Measurements from ENCODE around the gene DBF4B. TPM values are rescaled to one million over a fixed set of nuclear protein-coding genes. Genes with fewer than 3 reads are reported as not detected.
A peak's percentile ranks its signal among the peaks of the same experiment; 100 is the strongest.

DBF4B gene
- polyA plus RNA-seq, 1 of the 3 experiments (the other 2 are of a cell fraction): 8.3 TPM

DNA sequence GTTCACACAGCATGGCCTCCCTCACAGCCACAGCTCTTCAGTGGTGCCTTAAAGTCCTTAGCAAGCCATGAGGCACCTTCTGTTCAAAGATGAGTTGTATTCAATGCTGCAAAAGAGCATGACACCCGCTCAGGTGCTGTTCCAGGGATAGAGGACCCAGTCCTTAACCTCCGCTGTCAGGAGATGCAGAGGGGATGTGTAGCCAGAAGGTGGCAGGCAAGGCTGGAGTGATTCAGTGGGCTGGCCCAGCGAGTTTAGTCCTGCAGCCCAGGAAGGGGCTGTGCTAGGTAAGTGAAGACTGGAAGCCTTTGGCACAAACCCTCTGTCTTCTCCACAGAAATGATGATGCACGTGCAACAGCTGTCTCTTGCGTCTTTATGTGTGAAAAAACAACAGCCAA is 25.3 kb downstream of the DBF4B start:
- H3K9me2 ChIP-seq: no peaks in the 10 kb centered on the region
- no peak overlapping the region for H3K4me2 ChIP-seq
- ChIA-PET POLR2A (interaction anchor here (0.6 kb wide), 1 partner anchor 103 kb away, joined by 3 read pairs; no protein-coding TSS in a partner anchor), CTCF (interaction anchor here (0.6 to 1.4 kb wide), 4 partner anchors 20 to 145 kb away, joined by 3 to 4 read pairs (median 3); no protein-coding TSS in a partner anchor)
- H3K27ac ChIP-seq (ENCODE audit: low read depth in 2 of 2, low read length in 1 of 2): no peak overlapping the region
- H3K9me3 ChIP-seq: no peaks in the 10 kb centered on the region
- no peaks in the 10 kb centered on the region for H4K20me1 ChIP-seq (ENCODE audit: insufficient read depth)
- no peak overlapping the region for H2AFZ ChIP-seq (ENCODE audit: low read depth)
- 87% methylated on average over 5 of the region's 5 CpGs for WGBS (ENCODE audit: low lambda C conversion rate)
- H3K36me3 ChIP-seq (replicated peaks in 1 of 2; ENCODE audit: control insufficient read depth in 1 of 2, insufficient read depth in 2 of 2, low read length in 1 of 2): peaks cover 6 to 7% of the 10 kb centered on the region in 2 experiments
- DNase-seq: no peak
- TF ChIP-seq SMC3 (IDR thresholded peaks at IDR 0.05; ENCODE audit: low read depth, low read length) (0 out of 2 replicates have a peak, but pooled peaks have one; percentile 6), EP300 (IDR thresholded peaks at IDR 0.05; ENCODE audit: borderline replicate concordance in 1 of 2, low read depth in 1 of 2, low read length in 1 of 2) (no peak), RAD21 (IDR thresholded peaks at IDR 0.05; ENCODE audit: low read length) (peak; percentile 42)
- no peaks in the 10 kb centered on the region for H3K27me3 ChIP-seq (ENCODE audit: insufficient read depth)
- no peaks in the 10 kb centered on the region for H3F3A ChIP-seq (replicated peaks; ENCODE audit: insufficient read depth)
- H3K4me3 ChIP-seq (ENCODE audit: low read depth in 2 of 2, low read length in 1 of 2): peak overlapping the region in 1 of 2 experiments; percentile 40; a peak in 1 of 4 replicates
- no peaks in the 10 kb centered on the region for H3K79me2 ChIP-seq (ENCODE audit: insufficient read depth)
- H3K9ac ChIP-seq: no peak overlapping the region
- no peaks in the 10 kb centered on the region for H3K4me1 ChIP-seq (ENCODE audit: control insufficient read depth in 1 of 2, insufficient read depth in 2 of 2, low read depth in 1 of 2, low read length in 1 of 2)

DNA sequence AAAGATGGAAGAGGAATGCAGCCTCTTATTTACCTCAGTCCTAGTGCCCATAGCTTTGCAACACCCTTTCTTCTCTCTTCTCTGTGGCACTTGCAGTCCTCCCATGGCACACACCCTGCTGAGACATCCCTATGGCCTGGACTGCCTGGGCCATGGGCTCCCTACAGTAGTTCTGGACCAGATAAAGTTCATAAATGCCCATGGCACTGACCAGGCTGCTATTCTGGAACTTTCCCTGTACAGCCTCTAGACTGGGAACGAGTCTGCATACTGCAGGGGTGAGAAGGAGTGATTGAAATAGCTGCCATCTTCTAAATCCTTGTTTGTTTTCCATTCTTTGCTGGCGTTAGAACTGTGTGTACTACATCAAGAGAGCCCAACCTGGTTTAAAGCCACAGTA is 25.8 kb downstream of the DBF4B start:
- H3K4me1 ChIP-seq (ENCODE audit: control insufficient read depth in 1 of 2, insufficient read depth in 2 of 2, low read depth in 1 of 2, low read length in 1 of 2): no peaks in the 10 kb centered on the region
- peaks cover 7% of the 10 kb centered on the region in 2 experiments for H3K36me3 ChIP-seq (replicated peaks in 1 of 2; ENCODE audit: control insufficient read depth in 1 of 2, insufficient read depth in 2 of 2, low read length in 1 of 2)
- H3F3A ChIP-seq (replicated peaks; ENCODE audit: insufficient read depth): no peaks in the 10 kb centered on the region
- no peak overlapping the region for H3K27ac ChIP-seq (ENCODE audit: low read depth in 2 of 2, low read length in 1 of 2)
- H3K27me3 ChIP-seq (ENCODE audit: insufficient read depth): no peaks in the 10 kb centered on the region
- H3K9me3 ChIP-seq: no peaks in the 10 kb centered on the region
- CTCF ChIA-PET: interaction anchor here (0.9 to 1.4 kb wide), 2 partner anchors 9 to 144 kb away, joined by 4 read pairs; no protein-coding TSS in a partner anchor
- H3K9me2 ChIP-seq: no peaks in the 10 kb centered on the region
- POLR2A ChIA-PET: interaction anchor here (0.6 kb wide), 1 partner anchor 103 kb away, joined by 3 read pairs; no protein-coding TSS in a partner anchor
- H2AFZ ChIP-seq (ENCODE audit: low read depth): no peak overlapping the region
- H3K79me2 ChIP-seq (ENCODE audit: insufficient read depth): no peaks in the 10 kb centered on the region
- no peak overlapping the region for H3K4me2 ChIP-seq
- TF ChIP-seq, protein P1, sequence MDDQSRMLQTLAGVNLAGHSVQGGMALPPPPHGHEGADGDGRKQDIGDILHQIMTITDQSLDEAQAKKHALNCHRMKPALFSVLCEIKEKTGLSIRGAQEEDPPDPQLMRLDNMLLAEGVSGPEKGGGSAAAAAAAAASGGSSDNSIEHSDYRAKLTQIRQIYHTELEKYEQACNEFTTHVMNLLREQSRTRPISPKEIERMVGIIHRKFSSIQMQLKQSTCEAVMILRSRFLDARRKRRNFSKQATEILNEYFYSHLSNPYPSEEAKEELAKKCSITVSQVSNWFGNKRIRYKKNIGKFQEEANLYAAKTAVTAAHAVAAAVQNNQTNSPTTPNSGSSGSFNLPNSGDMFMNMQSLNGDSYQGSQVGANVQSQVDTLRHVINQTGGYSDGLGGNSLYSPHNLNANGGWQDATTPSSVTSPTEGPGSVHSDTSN (IDR thresholded peaks at IDR 0.05): no peak
- TF ChIP-seq, protein P2, sequence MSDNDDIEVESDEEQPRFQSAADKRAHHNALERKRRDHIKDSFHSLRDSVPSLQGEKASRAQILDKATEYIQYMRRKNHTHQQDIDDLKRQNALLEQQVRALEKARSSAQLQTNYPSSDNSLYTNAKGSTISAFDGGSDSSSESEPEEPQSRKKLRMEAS (IDR thresholded peaks at IDR 0.05; ENCODE audit: low read depth): no peak
- TF ChIP-seq, protein P3, sequence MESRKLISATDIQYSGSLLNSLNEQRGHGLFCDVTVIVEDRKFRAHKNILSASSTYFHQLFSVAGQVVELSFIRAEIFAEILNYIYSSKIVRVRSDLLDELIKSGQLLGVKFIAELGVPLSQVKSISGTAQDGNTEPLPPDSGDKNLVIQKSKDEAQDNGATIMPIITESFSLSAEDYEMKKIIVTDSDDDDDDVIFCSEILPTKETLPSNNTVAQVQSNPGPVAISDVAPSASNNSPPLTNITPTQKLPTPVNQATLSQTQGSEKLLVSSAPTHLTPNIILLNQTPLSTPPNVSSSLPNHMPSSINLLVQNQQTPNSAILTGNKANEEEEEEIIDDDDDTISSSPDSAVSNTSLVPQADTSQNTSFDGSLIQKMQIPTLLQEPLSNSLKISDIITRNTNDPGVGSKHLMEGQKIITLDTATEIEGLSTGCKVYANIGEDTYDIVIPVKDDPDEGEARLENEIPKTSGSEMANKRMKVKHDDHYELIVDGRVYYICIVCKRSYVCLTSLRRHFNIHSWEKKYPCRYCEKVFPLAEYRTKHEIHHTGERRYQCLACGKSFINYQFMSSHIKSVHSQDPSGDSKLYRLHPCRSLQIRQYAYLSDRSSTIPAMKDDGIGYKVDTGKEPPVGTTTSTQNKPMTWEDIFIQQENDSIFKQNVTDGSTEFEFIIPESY (IDR thresholded peaks at IDR 0.05; ENCODE audit: borderline replicate concordance, low read depth): no peak
- TF ChIP-seq, protein P4, sequence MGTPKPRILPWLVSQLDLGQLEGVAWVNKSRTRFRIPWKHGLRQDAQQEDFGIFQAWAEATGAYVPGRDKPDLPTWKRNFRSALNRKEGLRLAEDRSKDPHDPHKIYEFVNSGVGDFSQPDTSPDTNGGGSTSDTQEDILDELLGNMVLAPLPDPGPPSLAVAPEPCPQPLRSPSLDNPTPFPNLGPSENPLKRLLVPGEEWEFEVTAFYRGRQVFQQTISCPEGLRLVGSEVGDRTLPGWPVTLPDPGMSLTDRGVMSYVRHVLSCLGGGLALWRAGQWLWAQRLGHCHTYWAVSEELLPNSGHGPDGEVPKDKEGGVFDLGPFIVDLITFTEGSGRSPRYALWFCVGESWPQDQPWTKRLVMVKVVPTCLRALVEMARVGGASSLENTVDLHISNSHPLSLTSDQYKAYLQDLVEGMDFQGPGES (IDR thresholded peaks at IDR 0.05; ENCODE audit: low read depth, low read length): no peak
- TF ChIP-seq RCOR1 (IDR thresholded peaks at IDR 0.05; ENCODE audit: low read length) (no peak), FOXJ3 (CRISPR knock-in tag; IDR thresholded peaks at IDR 0.05) (no peak), CHD2 (IDR thresholded peaks at IDR 0.05; ENCODE audit: low read length, partially characterized antibody) (no peak), TCF12 (IDR thresholded peaks at IDR 0.05) (no peak), MXI1 (IDR thresholded peaks at IDR 0.05; ENCODE audit: low read depth, low read length) (no peak), MEF2A (IDR thresholded peaks at IDR 0.05; ENCODE audit: borderline replicate concordance, low read depth) (no peak), POLR2AphosphoS5 (IDR thresholded peaks at IDR 0.05; ENCODE audit: low read depth, low read length) (no peak), TEAD4 (IDR thresholded peaks at IDR 0.05; ENCODE audit: borderline replicate concordance, insufficient read depth) (no peak), SIN3A (IDR thresholded peaks at IDR 0.05; ENCODE audit: borderline replicate concordance, low read depth, low read length) (no peak), RXRA (IDR thresholded peaks at IDR 0.05; ENCODE audit: borderline replicate concordance, low read depth) (no peak), YY1 (IDR thresholded peaks at IDR 0.05; ENCODE audit: low read depth) (no peak), FOXM1 (IDR thresholded peaks at IDR 0.05; ENCODE audit: low read depth) (no peak)
- TF ChIP-seq, protein P5, sequence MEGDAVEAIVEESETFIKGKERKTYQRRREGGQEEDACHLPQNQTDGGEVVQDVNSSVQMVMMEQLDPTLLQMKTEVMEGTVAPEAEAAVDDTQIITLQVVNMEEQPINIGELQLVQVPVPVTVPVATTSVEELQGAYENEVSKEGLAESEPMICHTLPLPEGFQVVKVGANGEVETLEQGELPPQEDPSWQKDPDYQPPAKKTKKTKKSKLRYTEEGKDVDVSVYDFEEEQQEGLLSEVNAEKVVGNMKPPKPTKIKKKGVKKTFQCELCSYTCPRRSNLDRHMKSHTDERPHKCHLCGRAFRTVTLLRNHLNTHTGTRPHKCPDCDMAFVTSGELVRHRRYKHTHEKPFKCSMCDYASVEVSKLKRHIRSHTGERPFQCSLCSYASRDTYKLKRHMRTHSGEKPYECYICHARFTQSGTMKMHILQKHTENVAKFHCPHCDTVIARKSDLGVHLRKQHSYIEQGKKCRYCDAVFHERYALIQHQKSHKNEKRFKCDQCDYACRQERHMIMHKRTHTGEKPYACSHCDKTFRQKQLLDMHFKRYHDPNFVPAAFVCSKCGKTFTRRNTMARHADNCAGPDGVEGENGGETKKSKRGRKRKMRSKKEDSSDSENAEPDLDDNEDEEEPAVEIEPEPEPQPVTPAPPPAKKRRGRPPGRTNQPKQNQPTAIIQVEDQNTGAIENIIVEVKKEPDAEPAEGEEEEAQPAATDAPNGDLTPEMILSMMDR (IDR thresholded peaks at IDR 0.05): no peak
- no peak for DNase-seq
- no peak overlapping the region for H3K9ac ChIP-seq
- 87% methylated on average over 2 of the region's 2 CpGs for WGBS (ENCODE audit: low lambda C conversion rate)
- H4K20me1 ChIP-seq (ENCODE audit: insufficient read depth): no peaks in the 10 kb centered on the region
- no peak overlapping the region for H3K4me3 ChIP-seq (ENCODE audit: low read depth in 2 of 2, low read length in 1 of 2)
